ENCODE results near the gene F12.
A peak's percentile ranks its signal among the peaks of the same experiment; 100 is the strongest.
"Not testable (repeated sequence)": the region's sequence is repeated elsewhere in the genome, so short reads cannot be mapped to it uniquely, and the experiment has no call there.

The F12 gene

DNA sequence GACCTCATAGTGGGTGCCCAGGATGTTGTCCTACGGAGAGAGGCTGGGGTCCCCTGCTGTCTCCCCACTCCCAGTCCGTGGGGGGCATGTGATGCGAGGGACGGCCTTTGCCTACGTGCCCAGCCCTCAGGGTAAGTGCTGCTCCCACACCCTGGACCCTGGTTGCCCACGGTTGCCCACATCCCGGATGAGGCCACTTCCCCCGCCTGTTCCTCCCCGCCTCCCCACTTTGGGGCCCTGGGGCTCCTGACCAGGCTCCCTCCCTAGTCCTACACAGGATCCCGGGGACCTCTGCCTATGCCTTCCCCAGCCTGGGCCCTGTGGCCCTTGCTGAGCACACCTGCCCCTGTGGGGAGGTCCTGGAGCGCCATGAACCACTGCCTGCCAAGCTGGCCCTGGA, 23.6 kb downstream of the F12 start:
- DNase-seq = no peak

DNA sequence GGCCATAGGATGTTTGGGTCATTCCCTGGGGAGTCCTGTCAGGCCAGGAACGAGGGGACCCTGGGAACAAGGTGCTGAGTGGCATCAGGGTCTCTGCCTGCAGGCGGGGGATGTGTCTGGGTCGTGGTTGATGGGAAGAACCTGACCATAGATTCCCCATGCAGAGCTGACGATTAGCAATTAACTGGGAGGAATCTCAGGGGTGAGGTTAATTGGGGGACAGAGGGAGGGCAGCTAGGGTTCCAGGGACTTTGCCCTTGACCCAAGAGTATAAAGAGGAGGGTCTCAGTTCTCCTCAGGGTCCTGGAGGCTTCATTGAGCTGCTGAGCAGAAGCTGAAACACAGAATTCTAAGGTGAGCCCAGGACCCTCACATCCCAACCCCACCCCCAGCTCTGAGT, 25.2 kb downstream of the F12 start, which contains the start of gene SLC34A1:
SLC34A1 (plus strand) TSS at position 301 of the 400 bp plus-strand sequence. CDS start 1,308 bp downstream, outside the sequence.
- no peak for DNase-seq

DNA sequence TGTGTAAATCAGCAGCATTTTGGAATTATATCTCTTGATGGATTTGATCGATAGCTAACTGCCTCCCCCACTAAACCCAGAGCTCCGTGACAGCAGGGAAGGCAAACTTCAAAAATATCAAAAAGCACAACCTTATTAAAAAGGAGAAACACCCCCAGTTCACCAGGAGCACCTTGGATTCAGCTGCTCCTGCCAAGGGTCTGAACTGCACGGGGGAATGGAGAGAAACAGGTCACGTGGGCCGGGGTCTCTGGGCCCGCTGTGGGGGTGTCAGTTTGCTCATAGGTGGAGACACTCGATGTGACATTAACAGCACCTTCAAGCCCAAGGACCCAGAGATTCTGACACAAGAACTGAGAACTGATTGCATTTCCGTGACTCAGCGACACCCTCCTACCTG, 26.2 kb downstream of the F12 start:
- DNase-seq = no peak

DNA sequence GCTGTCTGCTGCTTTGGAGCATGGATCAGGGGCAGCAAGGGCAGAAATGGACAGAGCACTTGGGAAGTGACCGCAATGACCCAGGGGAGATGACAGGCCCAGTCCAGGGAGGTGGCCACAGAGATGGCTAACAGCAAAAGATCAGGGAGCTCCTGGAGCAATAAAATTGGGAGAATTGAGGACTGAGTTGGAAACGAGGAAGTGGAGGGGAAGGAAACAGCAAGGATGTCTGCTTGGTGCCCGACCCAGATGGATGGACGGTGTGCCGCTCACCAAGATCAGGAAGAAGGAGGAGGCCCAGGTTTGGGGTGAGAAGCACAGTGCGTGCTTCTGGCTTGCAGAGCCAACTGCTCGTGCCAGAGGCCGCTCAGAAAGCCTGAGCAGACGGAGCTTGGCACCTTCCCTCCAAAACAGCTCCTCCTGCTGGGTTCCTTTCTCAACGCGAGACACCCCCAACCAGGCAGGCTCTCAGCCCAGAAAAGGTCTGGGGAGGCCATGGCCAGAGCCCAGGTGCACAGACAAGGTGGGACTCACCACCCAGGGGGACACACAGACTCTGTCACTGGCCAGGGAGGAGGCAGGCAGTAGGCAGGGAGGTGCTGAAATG, 26.8 kb downstream of the F12 start:
- no peak for DNase-seq

DNA sequence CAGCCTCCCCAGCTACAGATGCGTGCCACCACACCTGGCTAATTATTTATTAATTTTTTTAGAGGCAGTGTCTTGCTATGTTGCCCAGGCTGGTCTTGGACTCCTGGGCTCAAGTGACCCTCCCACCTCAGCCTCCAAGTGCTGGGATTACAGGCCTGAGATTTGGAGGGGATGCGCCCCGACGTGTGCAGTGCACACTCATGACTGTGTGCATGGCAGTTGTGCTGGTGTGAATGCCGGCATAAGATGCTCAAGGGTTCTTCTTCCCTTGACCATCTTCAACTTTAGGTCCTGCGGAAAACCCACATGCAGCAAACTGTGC, 28.6 kb downstream of the F12 start:
- DNase-seq = no peak

DNA sequence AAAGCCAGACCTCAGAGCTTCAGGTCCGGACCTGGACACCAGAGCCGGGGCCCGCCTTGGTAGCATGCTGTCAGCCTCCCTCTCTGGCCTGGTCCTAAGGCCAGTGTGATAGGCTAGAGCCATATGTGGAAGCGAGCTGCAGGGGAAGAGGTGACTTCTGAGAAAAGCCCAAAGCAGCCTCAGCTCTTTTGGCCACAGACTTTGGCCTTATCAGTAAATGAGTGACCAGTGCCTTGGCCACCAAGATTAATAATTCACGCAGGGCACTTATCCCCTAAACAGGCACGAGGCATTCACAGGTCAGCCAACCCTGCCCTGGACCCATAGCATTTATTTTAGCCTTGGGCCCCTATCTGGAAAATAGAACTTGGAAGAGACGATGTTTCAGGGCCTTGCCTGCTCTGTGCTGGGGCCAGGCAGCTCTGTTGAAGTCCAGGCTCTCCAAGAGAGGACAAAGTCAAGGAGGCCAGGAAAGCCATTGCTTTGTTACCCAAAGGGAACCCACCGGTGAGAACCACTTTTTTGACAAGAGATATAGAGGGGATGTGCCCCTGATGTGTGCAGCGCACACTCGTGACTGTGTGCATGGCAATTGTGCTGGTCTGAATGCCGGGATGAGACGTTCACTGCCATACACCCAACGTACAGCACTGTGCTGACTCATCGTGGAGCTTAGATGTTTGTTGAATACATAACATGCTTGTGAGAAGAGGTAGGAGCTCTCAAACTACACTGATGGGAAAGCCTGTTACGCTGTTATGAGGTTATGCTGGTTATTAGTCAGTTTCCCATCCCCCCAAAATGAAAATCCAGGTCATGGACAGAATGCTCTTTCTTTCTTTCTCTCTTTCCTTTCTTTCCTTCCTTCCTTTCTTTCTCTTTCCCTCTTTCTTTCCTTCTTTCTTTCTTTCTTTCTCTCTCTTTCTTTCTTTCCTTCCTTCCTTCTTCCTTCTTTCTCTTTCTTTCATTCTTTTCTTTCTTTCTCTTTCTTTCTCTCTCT, 30.2 kb downstream of the F12 start:
- DNase-seq = peak; percentile 46

DNA sequence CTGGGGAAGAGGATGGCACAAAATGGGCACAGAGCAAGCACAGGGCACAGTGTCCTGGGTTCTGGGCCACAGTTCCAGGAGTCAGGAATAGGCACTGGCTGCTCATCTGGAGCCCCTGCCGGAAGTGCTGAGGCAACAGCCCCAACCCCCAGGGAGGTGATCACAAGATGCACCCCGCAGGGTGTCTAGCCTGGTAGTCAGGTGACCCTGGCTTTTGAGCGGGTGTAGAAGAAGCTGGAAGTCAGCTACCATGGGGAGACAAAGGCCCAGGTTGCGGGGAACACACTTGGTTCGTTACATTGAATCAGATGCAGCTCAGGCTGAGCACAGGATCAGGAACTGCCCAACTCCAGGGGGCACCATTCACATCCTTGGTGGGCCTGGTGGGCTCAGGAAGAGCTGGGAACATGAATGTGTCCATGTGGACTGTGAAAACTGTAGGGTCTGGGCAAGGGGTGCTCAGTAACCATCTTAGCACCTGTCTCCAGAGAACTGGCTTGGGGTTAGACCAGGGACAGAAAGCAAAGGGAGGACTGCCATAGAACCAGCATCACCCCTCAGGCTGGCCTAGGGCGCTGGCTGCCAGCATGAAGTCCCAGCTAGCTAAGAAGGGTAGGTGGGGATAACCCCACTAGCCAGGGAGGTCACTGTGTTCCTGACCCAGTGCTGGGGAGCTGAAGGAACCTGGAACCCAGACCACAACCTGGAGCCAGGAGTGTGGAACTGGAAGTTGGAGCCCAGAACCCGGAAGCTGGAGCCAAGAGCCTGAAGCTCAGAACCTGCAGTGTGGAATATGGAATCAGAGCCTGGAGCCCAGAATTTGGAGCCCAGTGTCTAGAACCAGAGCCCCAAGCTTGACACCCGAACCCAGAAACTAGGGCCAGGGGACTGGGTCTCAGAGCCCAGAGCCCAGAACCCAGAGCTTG, 31.2 kb downstream of the F12 start:
- no peak for DNase-seq

DNA sequence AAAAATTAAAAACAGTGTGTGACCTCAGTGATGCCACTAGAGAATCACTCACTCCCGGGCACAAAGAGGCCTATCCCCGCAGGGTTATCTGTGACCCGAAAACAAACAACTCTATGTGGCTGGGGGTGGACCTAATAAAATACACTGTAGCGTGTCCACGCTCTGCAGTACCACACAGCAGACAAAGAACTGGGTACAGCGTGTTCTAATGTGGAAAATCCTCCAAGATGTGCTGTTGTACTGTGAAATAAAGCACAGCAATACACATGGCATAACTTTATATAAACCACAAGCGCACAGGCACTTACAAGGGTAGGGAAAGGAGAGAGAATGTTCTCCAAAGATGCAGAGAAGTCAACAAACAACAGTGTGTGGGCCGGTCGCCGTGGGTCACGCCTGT, 33.3 kb downstream of the F12 start:
- DNase-seq = no peak

DNA sequence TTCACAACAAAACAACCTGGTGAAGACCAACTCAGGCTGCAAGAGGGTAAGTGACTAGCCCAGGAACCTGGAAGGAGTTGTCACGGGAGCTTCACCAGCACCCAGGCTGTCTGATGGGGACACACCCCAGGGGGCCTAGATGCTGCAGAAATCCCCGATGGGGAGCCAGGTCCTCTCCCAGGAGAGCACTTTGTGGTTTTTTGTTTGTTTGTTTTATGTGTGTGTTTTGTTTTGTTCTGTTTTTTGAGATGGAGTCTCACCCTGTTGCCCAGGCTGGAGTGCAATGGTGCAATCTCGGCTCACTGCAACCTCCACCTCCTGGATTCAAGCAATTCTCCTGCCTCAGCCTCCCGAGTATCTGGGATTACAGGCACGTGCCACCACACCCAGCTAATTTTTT, 33.8 kb downstream of the F12 start:
- DNase-seq = not testable (repeated sequence)

DNA sequence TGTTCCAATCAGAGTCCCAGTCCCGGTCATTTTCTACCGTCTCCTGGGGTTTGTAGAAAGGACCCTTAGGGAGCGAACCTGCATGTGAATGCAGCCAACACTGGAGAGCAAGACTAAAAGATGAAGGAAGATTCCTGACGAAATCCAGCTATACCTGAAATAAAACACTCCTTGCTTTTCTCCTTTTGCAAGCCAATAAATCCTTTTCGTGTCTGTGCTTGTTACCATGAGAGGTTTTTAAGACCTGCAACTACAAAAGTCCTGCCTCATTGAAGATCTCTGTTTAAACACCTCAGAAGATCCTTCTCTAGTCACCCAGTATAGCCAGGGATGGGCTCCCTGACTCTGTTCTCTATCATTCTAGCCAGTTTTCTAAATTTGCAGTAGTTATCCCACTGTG, 35.2 kb downstream of the F12 start:
- DNase-seq = no peak

DNA sequence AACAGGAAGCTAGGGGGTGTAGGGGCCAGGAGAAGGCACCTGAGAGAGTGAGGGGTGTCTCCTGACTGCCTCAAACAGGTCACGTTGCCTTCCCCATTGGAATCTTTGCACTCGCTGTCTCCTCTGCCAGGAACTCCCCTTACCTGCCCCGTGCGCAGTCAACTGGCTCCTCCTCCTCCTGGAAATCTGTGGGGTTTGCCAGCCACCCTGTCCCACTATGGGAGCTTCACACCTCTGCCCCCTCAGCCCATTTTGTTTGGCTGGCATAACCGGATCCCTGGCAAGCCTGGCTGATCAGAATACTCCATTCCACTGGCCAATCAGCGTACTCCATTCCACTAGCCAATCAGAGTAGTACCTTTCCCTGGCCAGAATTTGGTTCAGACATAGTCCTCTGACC, 35.6 kb downstream of the F12 start:
- DNase-seq = no peak

DNA sequence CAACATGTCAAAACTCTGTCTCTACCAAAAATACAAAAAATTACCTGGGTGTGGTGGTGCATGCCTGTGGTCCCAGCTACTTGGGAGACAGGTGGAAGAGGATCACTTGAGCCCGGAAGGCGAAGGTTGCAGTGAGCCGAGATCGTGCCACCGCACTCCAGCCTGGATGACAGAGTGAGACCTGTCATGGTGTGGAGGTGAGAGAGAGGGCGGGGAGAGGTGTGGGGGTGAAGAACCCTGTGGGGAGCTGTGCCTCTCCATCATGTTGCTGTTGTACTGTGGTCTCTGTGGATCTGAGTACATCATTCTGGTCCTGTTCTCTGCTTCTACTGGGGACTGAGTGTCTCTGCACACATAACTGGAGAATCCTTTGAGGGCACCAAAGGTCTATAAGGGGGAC, 36.5 kb downstream of the F12 start:
- no peak for DNase-seq

DNA sequence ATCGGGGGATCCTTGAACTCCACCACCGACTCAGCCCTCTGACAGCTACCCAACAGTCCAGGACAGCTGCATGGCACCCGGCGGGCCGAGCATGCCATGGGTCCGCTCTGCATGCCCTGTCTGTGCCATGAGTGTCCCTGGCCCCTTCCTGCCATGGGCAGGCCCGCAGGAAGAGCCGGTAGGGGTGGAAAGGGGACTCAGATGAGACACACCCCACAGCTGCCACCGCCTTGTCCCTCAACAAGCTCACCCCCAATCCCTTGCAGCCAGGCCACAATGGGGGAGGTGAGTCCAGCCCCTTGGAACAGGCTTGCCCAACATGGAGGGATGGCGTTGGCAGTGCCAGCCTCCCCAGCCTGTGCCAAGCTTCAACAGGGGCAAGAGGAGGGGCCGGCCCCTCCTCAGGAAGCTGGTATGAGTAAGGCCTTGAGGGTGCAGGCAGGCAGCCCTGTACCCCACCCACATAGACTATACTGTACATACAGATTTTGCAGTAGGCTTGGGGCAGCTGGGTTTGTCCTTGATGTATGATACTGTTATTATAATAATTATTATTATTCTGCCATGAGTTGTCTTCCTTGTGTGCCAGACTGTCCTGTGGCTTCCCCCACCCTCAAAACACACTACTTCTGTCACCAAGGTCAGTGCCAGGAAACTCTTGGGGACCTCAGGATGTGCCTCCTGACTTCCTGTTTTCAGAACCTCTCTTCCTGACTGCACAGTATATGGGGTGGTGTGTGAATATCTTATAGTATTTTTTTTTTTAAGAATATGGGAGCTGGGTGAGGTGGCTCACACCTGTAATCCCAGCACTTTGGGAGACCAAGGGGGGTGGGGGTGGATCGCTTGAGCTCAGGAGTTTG, 37.1 kb downstream of the F12 start:
- DNase-seq = no peak

DNA sequence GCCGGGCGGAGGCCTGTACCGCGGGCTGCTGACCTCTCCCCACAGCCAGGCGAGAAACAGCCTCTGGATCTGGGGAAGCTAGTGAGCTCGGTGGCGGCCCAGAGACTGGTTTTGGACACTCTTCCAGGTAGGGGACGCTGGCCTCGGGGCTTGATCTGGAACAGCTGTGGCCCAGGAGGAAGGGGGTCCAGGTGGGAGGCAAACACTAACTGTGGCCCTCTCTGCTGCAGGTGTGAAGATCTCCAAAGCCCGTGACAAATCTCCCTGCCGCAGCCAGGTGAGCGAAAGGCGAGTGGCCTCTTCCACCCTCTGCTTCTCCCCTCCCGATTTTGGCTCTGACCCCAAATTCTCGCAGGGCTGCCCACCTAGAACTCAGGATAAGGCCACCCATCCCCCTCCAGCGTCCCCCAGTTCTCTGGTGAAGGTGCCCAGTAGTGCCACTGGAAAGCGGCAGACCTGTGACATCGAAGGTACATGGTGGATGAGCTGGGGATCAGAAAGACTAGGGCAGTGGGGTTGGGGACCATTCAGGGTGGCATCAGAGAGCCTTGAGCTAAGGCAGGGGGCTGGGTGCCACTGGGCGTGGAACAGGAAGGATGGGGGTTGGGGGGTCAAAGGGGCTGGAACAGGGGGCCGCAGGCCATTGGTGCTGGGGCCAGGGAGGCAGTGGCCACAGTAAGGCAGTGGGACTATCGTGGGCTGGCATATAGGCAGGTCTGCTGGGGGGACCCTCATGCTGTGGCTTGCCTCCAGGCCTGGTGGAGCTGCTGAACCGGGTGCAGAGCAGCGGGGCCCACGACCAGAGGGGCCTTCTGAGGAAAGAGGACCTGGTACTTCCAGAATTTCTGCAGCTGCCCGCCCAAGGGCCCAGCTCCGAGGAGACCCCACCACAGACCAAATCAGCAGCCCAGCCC, 38.0 kb downstream of the F12 start:
- no peak for DNase-seq

DNA sequence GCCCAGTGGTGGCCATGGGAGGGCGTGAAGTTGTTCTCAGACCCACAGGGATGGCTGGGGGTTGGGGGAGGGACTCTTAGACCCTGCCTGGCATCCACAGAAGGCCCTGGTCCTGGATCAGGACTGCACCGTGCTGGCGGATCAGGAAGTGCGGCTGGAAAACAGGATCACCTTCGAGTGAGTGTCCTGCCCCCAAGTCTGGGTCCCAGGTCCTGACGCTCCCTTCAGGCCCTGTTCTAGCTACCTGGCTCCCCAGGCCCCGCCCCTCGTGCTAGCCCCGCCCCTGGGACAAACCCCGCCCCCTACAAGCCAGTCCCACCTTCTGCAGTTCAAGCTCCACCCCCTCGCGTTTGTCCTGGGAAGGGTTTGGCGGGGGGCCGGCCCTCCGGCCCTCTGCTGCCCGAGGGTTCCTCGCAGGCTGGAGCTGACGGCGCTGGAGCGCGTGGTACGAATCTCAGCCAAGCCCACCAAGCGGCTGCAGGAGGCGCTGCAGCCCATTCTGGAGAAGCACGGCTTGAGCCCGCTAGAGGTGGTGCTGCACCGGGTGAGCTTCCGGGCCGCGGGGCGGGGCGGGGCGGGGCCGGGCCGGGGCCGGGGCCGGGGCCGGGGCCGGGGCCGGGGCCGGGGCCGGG, 38.8 kb downstream of the F12 start:
- peak; percentile 62 for DNase-seq

DNA sequence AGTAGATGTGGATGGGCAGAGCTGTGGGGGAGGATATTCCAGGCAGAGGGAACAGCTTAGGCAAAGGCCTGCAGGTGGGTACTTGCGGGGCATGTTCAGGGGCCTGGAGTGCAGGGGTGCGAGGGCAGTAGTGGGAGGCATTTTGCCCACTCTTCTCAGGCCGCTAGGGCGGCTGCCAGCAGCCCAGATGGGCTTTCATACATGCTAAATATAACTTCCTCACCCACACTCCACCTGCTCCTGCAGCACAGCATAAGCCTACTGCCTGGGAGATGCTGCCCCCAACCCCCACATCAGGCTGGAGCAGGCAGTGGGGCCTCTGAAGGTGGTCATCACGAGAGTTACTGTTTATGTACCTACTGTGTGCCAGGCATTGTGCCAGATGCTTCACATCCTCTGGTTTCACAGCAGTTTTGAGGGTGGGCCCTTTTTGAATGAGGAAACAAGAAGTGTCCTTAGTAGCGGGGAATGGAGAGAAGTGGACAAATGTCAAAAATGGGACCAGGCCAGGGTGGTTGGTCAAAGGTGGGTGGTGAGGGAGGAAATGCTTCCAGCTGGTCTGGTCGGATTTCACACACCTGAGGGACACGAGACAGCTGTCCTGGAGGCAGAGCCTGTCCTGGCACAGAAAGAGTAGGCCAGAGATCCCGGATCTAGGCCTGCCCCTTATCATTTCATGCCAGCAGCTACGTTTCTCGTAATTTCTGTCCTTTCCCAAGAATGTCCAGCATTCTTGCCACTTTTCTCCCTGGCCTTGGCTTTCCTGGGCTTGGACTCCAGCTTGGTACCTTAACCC, 39.5 kb downstream of the F12 start:
- no peak for DNase-seq

DNA sequence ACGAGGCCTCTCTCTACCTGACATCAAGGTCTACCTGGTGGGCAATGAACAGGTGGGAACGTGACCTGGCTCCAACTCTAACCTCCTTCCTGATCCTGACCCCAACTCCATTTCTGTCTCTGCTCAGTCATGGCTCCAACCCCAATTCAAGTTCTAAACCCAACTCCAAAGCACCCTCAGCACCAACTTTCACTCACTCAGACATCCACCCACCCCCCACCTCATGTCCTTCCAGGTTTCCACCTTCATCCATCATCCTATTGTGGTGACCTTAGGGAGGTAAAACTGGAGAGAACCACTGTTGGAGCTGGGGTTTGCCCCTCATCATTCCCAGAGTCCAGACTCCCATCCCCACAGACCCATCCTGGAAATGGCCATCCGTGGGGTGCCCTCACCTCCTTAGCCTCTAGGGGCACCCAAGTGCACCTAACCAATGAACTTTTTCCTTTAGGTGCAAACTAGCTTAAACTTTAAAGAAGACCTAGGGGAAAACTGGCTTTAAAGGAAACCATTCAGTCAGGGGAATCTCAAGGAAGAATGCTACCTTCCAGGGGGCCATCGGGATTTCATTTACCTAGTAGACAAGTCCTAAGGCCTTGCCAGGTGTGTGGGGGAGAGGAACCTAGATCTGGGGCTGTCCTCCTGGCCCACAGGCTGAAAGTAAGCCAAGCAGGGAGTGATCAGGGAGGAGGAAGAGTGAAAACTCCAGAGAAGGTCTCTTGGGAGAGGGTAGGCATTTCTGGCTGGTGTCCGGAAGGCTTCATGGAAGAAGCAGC, 40.3 kb downstream of the F12 start:
- peak; percentile 54 for DNase-seq

DNA sequence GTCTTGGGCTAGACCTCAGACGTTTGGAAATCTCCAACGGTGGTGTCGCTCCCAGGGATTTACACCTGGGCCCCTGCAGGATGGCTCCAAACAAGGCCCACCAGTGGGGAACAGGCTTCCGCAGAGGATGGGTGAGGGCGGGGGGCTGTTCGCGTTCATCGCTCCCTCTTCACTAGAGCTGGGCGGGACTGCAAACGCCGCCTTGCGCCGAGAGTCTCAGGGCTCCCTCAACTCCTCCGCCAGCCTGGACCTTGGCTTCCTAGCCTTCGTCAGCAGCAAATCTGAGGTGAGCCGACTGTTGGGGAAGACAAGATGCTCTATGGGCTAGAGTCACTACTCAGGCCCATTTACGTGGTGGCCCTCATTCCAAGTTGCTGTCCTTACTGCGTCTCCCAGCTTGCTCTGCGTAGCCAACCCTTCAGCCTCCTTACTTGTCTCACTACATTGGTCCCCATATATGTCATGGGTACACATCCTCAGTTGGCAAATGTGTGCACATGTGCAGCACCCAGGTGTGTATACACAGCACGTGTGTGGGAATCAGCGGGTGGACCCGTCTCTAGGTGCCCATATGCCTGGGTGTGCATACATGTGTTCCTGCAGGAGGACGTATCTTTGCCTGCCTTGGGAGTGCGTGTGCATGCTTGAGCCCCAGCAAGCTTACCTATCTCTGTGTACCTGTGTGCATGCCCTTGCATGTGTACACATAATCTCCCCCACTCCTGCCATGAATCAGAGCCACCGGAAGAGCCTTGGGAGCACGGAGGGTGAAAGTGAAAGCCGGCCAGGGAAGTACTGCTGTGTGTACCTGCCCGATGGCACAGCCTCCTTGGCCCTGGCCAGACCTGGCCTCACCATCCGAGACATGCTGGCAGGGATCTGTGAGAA, 41.1 kb downstream of the F12 start:
- no peak for DNase-seq
